ENCODE data around the gene RFNG. TPM values are rescaled to one million over a fixed set of nuclear protein-coding genes. Genes with fewer than 3 reads are reported as not detected.

The RFNG gene
- total RNA-seq, 2 experiments from 2014 or later, result 16.7 to 18.3 TPM

DNA sequence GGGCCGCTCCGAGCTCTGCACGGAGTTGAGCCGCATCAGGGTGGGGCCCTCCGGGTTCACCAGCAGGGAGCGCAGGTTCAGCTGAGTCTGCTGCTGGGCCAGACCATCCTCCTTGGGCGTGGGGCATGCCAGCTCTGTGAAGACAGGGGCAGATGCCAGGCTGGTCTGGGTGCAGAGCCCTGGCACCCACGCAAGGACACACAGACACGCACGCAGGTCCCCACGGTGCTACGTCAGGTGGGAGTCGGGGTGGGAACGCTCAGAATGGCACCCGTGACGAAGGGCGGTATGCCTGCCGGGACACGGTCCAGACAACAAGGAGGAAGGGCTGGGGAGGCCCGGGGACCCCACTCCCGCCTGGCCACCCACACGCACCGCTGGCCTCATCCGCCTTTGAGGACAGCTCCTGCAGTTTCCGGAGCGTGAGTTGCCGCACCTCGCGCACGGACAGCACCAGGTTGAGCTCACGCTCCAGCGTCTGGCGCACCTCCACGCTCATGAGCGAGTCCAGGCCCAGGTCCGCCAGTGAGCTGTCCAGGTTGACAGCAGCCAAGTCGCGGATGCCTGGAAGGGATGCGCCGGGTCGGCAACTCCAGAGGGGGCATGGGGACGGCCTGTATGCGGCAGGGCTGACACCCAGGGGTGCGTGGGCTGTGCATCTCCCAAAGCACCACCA lies 29.3 kb upstream of the RFNG start:
- ChIA-PET CTCF (no interaction called here), POLR2A (no interaction called here)

- ChIA-PET POLR2A (no interaction called here), CTCF (no interaction called here)
Observed at GRCh38 chr17:82080048-82080788, 28.6 kb upstream of the RFNG start.

GRCh38 chr17:82079001-82079677 lies 27.5 kb upstream of the RFNG start:
- POLR2A ChIA-PET, result interaction anchor here (0.6 kb wide), 2 partner anchors 26 to 396 kb away, joined by 3 to 5 read pairs; partner anchors contain the start of genes ARL16 and HGS
- CTCF ChIA-PET, result interaction anchor here (0.7 to 0.8 kb wide), 2 partner anchors 19 to 49 kb away, joined by 3 to 4 read pairs; no protein-coding TSS in a partner anchor

DNA sequence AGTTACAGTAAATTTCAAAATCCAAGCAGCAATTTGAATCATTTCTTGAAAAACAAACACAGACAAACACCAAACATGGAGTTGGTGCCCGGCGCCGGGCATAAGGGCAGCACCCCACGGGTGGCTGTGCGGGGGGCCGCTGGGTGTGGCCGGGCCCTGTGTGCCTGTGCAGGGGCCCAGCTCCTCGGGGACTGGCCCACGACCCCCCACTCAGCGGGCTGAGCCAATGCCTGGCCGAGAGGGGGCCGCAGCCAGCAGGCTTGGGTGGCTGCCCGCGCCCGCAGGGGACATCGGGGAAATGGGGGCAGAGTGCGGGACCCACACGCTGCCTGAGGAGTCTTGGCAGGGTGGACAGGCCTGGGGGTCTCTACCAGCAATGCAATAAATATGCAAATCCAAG lies 26.8 kb upstream of the RFNG start:
- ChIA-PET CTCF (interaction anchor here (0.6 to 0.8 kb wide), 3 partner anchors 19 to 134 kb away, joined by 3 to 4 read pairs (median 3); partner anchors contain the start of gene CCDC57), POLR2A (interaction anchor here (0.6 kb wide), 2 partner anchors 27 to 395 kb away, joined by 3 to 5 read pairs; partner anchors contain the start of genes ARL16 and HGS)

GRCh38 chr17:82077617-82078358 lies 26.2 kb upstream of the RFNG start:
- ChIA-PET POLR2A (no interaction called here), CTCF (interaction anchor here (0.6 kb wide), 1 partner anchor 135 kb away, joined by 3 read pairs; the partner anchor contains the start of gene CCDC57)

DNA sequence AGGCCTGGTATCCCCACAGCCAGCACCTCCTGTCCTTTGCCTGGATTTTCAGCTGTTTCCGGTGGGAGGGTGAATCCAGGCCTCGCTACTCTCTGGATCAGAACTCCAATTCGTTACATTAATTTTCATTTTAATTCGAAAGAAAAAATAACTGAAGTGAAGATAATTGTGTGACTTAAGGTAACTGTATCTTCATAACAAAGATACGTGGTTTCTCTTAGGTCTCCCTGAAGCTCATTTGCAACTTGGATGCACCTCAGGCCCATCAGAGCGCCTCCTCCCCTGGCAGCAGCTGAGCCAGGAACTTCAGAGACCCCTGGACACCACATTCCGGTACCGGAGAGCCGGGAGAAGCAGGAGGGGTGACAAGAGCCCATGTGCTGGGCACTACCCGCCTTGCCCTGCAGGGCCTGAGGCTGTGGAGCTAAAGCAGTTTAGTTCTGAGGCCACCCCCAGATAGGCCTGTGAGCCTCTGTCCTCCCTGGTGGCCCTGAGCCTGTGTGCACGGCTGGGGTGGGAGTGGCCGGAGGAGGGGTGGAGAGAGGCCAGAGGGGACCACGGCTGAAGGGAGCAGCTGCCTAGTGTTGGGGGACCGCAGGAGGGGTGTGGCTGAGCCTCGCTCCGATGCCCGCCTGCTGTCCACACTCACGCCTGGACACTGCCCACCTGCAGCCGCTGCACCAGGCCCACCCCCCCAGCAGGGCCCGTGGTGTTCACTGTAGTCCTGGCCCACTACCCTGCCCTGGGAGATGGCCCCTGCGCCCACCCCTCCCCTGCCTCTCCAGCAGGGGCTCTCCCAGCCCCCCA lies 25.4 kb upstream of the RFNG start:
- CTCF ChIA-PET, result no interaction called here
- POLR2A ChIA-PET, result no interaction called here

GRCh38 chr17:82076018-82076784 lies 24.6 kb upstream of the RFNG start:
- POLR2A ChIA-PET, result no interaction called here
- CTCF ChIA-PET, result no interaction called here

DNA sequence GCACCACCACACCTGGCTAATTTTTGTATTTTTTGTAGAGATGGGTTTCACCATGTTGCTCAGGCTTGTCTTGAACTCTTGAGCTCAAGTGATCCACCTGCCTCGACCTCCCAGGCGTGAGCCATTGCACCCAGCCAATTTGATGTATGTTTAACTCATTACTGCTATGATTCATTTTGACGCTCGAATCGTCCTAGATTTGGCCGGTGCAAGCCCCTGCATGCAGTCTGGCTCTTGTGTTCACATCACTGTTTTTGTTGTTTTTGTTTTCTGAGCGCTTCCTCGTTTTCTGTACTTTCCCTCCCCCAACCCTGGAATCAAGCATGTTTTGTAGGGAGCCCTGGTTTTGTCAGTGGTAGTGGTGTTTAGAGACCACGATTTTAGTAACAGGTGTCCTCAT lies 21.8 kb upstream of the RFNG start:
- CTCF ChIA-PET, result no interaction called here
- POLR2A ChIA-PET, result no interaction called here

- POLR2A ChIA-PET, result no interaction called here
Observed at GRCh38 chr17:82072827-82073226, 21.2 kb upstream of the RFNG start.

GRCh38 chr17:82070611-82071010 lies 19.0 kb upstream of the RFNG start:
- ChIA-PET CTCF (no interaction called here), POLR2A (no interaction called here)

More at GRCh38 chr17:82072827-82073226, 21.2 kb upstream of the RFNG start:
- CTCF ChIA-PET, result no interaction called here

DNA sequence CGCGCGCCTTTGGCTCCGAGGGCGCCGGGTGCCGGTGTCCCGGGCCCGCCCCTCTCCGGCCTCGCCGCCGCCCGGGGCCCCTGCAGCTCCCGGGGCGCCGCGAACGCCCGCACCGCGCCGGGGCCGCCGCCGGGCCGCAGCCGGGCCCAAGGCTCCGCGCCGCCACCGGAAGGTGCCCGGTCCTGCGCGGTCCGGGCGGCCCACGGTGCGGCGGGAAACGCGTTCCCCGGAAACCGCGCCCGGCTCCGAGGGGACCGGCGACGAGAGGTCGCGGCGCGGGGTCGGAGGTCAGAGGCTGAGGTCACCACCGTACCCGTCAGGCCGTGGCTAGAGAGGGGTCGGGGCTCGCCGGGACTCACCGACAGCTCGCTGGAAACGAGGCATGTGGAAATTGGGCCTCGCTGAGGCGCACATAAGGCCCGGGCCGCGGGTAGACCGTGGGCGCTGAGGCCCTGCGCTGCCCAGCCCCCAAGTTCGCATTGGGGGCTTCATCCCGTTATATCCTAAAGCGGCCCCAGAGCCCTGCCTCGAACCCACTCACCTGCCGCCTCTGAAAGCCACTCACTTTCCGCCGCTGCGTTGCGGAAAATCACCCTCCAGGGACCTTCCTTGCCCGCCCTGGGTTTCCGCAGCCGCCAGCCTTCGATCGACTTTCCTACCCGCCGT lies 14.2 kb upstream of the RFNG start, which contains the start of gene DUS1L:
DUS1L (minus strand) TSS at position 167 of the 666 bp plus-strand sequence. CDS start 745 bp downstream, outside the sequence.
- CTCF ChIA-PET, result interaction anchor here (0.7 to 2.1 kb wide), 6 partner anchors 14 to 110 kb away, joined by 3 to 5 read pairs (median 3); partner anchors contain the start of genes DCXR, GPS1 and RFNG

DNA sequence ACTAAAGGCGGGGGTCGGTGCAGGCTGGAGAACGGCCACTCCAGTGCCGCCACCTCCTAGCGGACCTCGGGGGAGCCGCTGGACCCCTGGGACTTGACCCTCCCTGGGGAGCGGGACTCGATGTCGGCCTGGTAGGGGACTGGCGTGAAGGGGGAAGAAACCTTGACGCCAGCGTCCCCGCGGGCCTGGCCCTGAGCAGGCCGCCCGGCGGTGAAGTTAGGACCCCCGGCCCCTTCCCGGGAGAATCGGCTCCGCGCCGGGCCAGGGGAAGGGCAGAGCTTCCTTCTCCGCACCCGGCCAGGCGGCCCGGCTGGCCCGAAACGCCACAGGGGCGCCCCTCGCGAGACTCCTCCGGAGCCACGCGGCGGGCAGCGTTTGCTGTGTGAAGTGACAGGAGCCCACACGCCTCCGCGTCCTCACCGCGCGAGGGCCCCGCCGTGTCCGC lies 13.6 kb upstream of the RFNG start:
- CTCF ChIA-PET, result interaction anchor here (0.7 to 2.1 kb wide), 3 partner anchors 14 to 106 kb away, joined by 3 to 5 read pairs (median 3); partner anchors contain the start of genes DCXR, GPS1 and RFNG
- POLR2A ChIA-PET, result interaction anchor here (0.8 kb wide), 1 partner anchor 33 kb away, joined by 3 read pairs; the partner anchor contains the start of gene FASN

More for the DNA sequence above, 14.2 kb upstream of the RFNG start, which contains the start of gene DUS1L:
- POLR2A ChIA-PET, result interaction anchor here (0.6 to 0.8 kb wide), 4 partner anchors 24 to 355 kb away, joined by 3 to 4 read pairs (median 3); partner anchors contain the start of gene FASN

DNA sequence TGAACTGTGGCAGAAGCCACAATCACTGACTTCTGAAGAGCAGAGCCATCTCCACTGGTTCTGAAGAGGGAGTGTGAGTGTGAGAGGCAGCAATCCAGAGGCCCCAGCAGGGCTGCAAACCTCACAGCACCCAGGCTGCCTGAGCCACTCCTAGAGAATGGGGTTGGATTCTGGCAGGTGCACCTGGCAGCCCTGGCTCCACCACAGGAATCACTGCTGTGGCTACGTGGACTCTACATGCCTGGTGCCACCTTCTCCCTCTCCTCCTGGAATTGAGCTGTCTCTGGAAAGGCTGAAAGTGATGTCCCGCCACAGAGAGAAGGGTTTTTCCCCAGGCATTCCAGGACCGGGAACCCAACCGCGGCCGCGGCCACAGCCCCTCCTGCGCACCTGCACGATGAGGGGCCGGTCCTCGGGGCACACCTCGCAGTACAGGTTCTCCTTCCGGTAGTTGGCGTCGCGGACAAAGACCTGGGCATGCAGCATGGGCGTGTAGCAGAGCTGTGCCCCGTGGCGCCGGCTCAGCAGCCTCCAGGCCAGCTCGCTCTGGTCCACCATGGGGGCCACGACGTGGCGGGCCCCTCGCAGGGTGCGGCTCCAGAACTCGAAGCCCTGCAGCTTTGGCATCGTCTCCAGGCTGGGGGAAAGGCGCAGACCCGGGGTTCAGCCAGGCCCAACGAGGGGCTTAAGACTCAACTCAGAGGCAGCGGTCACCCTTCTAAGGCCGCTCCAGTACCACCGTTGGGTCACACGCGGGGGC lies 13.0 kb upstream of the RFNG start:
- POLR2A ChIA-PET, result interaction anchor here (0.8 kb wide), 1 partner anchor 34 kb away, joined by 3 read pairs; the partner anchor contains the start of gene FASN
- CTCF ChIA-PET, result interaction anchor here (0.9 to 2.1 kb wide), 2 partner anchors 13 to 27 kb away, joined by 3 to 5 read pairs; partner anchors contain the start of genes DCXR, GPS1 and RFNG

DNA sequence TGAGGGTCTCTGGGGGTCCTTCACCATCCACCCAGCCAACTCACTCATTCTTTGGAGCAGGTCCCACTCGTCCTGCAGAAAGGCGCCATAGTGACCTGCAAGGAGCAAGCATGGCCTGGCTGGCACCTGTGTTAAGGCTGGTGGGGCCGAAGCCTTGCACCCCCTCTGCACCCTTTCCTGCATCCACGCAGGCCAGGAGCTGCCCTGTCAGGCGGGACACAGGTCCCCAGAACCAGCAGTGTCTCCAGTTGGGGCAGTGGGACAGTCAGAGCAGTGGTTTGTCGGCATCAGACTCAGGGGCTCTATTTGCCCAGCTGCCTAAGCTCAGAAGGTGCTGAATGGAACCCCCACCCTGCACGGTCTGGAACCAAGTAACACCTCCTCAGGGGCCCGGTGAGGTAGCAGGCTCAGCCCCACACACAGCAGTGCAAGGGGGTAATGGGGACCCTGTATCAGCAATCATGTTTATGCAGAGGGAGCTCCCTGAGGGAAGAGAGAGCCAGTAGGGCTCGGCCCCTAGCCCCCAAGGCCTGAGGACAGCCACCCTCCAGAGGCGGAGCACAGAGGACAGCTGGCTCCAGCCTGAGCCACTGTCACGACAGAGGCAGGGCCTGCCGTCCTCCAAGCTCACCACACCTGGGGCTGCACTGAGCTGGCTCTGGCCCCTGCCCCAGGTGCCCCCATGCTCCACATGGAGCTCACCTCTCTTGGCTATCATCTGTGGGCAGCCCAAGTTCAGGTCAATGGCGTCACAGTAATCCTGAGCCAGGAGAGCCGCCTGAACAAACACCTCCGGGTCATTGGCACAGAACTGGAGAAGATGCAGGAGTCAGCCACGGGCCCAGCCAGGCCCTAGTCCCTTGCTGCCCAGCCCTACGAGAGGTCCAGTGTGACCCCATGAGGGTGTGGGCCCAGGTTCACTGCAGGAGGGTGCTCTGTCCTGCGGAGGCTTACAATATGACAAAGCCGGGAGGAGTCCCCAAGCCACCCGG lies 12.1 kb upstream of the RFNG start:
- CTCF ChIA-PET, result interaction anchor here (1.0 kb wide), 1 partner anchor 33 kb away, joined by 3 read pairs; no protein-coding TSS in a partner anchor
- POLR2A ChIA-PET, result interaction anchor here (0.6 kb wide), 1 partner anchor 35 kb away, joined by 3 read pairs; no protein-coding TSS in a partner anchor

DNA sequence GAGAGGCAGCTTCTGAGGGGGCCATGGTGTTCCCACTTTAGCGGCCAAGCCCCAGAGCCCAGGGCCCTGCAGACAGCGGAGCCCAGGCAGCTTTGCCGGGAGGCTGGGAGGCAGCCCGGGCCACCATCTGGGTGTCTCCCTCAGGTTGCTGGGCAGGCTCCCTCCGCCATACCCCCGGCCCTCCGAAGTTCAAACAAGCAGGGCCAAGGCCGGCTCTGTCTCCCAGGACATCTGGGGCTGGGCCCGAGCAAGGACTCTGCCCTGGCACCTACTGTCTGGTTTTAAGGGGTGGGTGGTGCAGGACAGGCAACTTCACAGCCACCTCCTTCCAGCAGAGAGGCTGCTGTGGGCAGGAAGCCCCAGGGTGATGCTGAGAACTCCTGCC lies 11.4 kb upstream of the RFNG start:
- ChIA-PET POLR2A (no interaction called here), CTCF (no interaction called here)

Measured in activated CD8-positive, alpha-beta memory T cell treated with anti-CD3 and anti-CD28 coated beads for 36 hours (primary cell).